NK-92 (cell line): ENCODE data around the gene IL4I1.
A peak's percentile ranks its signal among the peaks of the same experiment; 100 is the strongest.

Source experiments
- DNase-seq: peaks from one replicate; lab custom pipeline; 2025; ENCODE audit not compliant: unreplicated experiment; lab: John Stamatoyannopoulos, UW

Gene IL4I1

DNA sequence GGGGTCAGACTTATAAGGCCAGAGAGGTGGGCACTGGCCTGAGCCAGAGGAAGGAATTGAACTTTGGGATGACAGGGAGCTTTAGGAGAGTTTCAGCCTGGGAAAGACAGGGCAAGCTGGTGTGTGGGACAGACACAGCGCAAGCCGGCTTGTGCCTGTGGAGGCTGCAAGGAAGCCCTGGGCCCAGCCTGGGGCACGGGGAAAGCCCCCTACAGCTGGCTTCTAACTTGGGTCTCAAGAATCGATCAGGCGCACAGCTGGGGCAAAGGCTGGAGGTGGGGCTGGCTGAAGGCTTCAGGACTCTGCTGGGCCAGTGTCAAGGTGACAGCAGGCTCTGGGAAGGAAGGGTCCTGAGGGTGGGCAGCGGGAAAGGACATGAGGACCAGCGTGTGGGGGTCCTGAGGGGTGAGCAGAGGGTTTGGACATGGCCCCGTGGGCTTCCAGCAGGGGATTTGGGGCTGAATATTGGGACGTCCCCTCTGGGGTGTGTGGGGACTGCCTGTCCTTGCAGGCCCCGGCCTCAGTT is 42.8 kb downstream of the IL4I1 start:
- DNase-seq, result no peak

DNA sequence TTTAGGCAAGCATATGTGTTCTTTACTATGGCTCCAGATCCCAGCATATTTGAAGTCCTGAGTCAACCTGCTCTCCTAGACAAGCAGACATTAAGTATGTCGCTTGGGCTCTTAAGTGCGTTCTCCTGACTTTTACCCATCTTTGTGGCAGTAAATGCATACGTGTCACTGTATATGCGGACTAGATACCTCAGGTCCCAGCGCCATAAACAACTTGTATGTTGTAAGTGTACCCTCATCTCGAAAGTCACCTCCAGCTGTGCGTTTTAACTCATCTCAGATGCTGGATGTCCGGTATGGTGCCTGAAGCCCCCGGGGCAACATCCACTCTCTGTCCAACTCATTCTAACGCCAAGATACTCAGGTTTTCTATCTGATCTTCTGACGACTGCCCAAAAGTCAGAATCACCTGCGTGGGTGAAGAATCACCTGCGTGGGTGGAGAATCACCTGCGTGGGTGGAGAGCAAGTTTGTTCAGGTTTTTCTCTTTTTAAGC is 44.0 kb downstream of the IL4I1 start:
- no peak for DNase-seq

DNA sequence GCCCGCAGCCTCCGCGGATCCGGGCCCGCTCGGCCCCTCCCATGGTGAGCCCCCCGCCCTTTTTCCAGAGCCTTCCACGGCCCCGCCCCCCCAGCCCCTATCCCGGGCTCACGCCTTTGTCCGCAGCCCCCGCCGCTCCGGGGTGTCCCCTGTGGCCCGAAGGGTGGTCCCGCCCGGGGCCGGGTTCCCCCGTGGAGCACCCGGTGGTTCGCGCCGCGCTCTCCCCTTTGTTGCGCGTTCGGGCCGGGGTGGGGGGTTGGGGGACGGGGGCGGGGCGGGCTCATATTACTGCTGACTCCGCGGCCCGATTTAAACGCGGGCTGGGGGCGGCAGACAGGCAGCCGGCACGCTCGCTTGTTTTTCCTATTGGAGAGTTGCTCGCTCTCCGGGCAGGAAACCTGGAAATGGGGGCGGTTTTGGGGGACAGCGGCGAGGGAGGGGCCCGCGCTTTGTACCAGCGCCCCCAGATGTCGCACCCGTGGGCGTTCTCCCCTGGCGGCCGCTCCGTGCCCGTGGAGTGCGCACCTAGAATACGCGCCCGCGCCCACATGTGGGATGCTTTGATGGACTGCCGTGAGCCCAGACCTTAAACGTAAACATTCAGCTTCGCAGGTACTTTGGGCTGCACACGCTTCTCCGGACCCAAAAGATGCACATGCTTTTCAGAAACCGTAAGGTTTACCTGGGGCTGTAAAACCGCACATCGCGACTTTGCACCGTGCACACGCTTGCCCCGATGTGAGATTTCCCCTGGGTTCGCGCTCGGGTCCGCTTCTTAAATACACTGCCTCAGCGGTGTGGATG is 45.0 kb downstream of the IL4I1 start:
- DNase-seq, result no peak

DNA sequence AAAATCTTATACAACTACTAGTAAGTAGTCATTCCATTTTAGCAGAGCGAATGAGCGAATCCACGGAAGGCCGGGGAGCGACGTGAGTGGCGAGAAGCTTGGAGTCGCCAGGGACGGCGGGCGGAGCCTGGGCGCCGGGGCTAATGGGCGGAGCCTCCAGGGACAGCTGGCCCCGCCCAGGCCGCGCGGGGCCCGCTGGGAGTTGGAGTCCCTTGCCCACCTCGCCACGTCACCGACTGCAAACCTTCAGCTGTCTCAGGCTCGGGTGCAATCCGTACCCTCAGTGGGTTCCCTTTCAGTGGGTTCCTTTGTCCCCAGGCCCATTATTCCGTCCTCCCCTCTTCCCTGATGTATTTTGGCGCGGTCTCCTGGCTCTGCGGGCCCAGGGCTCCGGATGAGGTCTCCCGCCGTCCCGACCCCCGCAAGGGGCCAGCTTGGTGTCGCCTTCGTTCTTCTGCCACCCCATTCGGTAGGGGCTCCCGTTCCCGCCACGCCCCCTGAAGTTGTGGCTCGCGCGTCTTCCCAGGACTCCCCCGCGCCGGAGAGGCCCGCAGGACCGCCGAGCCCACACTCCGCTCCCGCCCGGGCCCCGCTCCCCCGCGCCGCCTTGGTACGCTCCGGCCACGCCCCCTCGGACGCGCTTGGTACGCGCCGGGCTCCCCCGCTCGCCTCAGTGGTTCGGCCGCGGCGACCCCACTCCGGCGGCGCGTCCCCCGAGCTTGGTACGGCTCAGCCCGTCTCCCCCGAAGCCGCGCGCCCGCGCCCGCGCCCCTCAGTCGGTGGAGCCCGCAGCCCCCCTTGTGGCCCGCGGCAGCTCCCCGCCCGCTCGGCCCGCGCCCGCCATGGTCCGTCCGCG is 46.0 kb downstream of the IL4I1 start, which contains the start of gene PTOV1:
TSS of gene PTOV1 (plus strand) at position 673 of the 856 bp plus-strand sequence.
- DNase-seq, result peak; percentile 25

DNA sequence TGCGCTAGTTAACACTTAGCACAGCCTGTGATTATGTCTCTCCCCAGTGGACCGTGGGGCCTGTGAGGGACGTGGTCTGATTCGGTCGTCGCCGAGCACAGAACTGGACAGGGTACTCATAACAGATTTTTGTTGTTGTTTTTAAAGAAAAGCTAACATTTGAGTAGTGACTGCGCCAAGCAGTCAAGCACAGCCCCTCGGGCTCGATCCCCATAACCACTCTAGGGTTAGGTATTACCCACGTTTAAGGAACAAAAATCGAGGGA is 46.5 kb downstream of the IL4I1 start:
- no peak for DNase-seq

GRCh38 chr19:49849433-49850220 is 47.1 kb downstream of the IL4I1 start:
- no peak for DNase-seq

- DNase-seq, result no peak
These were observed 47.7 kb downstream of the IL4I1 start for GRCh38 chr19:49848938-49849337.

- DNase-seq, result no peak
These were observed 48.7 kb downstream of the IL4I1 start for GRCh38 chr19:49847731-49848696.

DNA sequence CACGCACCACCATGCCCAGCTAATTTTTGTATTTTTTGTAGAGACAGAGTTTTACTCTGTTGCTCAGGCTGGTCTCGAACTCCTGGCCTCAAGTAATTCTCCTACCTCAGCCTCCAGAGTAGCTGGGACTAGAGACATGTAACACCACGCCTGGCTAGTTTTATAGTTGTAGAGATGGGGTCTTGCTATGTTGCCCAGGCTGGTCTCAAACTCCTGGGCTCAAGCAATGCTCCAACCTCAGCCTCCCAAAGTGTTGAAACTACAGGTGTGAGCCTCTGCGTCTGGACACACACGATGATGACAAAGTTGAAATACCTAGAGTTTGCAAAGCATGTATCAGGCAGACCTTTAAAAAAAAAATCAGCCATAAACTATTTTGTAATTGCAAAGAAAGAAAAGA is 50.3 kb downstream of the IL4I1 start:
- DNase-seq, result no peak

DNA sequence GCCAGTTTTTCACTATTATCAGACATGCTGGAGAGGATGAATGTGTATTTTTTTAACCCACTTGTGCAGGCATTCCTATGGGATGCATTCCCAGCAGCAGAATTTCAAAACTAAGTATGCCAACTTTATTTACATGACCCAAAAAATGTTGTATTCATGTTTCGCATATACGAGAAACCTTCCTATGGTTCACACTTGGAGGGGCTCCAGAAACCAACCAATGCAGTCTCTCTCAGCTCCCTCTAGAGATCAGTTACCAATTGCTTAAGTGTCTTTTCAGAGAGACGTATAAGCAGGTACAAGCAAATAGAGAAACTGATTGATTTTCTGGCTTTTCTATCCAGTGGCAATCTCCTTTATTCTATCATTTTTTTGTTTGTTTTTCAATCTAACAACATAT is 51.3 kb downstream of the IL4I1 start:
- DNase-seq, result no peak

DNA sequence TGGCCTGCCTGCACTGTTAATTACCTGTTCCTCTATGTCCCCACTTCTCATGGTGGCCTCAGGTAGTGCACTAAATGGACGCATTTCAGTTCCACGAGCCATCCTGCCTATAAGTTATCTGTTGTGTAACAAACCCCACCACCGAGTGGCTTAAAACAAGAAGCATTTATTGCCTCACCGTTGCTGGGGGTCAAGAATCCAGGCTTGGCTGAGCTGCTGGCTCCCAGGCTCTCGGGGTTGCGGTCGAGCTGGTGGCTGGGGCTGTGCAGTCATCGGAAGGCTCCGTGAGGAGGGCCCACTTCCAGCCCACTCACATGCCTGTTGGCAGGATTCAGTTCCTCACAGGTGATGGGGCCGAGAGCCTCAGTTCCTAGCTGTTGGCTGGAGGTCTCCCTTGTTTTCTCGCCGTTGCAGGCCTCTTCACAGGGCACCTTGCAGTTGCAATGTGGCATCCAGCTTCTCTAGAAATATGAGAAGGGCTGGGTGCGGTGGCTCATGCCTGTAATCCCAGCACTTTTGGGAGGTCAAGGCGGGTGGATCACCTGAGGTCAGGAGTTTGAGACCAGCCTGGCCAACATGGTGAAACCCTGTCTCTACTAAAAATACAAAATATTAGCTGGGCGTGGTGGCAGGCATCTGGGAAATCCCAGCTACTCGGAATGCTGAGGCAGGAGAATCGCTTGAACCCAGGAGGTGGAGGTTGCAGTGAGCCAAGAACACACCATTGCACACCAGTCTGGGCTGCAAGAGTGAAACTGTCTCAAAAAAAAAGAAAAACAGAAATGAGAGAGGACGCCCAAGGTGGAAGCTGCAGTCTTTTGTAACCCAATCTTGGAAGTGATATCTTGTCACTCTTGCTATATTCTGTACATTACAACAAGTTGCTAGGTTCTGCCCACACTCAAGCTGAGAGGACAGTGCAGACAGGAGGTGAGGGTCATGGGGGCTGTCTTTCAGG is 52.3 kb downstream of the IL4I1 start:
- no peak for DNase-seq

DNA sequence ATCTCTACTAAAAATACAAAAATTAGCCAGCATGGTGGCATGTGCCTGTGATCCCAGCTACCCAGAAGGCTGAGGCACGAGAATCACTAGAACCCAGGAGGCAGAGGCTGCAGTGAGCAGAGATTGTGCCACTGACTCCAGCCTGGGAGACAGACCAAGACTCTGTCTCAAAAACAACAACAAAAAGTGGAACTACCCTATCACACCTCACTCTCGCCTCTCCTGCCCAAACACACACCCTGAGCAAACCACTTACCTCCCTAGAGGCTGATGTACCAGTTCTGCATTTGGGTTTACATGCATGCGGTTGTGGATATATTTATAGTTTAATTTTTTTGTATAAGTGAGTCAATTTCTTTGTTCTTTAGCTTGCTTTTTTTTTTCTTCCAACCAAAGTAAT is 53.4 kb downstream of the IL4I1 start:
- no peak for DNase-seq

DNA sequence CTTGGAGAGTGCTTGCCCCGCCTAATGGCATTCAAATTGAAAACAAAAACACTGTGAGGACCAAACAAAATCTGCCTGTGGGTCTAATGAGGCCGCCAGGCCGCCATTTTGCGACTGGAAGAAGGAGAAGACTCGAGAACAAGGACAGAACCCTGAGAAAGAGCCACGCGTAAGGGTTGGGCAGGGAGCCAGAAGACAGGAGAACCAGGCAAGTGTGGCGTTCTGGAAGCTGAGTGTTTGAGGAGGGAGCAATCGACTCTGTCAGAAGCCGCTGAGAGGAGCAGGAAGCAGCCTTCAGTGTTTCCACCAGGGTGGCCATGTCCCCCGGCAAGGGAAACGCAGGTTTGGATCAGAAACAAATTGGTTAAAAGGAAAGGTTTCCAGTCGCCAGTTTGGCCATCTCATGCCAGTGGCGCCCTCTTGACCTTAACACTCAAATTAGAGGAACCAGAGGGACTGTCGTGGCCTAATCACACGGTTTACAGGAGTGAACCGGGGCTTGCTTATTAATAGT is 55.9 kb downstream of the IL4I1 start:
- DNase-seq, result no peak

DNA sequence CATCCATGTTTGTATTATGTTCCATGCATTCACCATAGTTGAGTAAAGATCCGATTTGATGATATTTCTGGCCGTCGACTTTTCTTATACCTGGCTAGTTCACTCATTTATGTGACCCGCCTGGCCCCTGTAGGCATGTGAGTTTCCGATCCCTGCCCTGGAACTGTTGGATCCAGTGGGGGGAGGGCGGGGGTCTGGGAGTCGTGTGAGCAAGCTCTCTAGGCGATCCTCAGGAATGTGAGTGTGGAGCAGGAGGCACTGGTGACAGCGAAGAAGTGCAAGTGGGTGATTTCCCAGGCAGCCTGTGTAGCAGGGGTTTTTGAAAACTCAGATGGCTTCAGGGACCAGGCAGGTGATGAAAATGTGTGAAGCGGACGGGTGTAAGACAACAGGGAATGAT is 56.4 kb downstream of the IL4I1 start:
- DNase-seq, result no peak

DNA sequence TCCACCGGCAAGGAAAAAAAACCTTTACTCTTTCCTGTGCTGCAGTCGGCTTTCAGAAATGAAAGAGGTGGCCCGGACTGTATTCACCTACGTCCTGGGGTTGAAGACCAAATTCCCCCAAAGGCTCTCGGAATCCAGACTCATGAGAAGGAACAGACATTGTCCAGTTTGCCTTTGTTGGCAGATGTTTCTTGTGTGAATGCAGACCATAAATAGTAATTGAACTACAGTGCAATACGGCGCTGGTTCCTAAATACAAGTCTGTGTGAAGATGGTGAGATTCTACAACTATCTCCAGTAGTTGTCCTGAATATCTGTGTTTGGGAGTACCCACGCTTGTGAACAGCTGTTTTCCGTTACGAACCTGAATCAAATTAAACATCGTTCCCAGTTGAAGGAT is 57.0 kb downstream of the IL4I1 start:
- no peak for DNase-seq
